Measurements from ENCODE around the gene ARHGAP26.

DNA sequence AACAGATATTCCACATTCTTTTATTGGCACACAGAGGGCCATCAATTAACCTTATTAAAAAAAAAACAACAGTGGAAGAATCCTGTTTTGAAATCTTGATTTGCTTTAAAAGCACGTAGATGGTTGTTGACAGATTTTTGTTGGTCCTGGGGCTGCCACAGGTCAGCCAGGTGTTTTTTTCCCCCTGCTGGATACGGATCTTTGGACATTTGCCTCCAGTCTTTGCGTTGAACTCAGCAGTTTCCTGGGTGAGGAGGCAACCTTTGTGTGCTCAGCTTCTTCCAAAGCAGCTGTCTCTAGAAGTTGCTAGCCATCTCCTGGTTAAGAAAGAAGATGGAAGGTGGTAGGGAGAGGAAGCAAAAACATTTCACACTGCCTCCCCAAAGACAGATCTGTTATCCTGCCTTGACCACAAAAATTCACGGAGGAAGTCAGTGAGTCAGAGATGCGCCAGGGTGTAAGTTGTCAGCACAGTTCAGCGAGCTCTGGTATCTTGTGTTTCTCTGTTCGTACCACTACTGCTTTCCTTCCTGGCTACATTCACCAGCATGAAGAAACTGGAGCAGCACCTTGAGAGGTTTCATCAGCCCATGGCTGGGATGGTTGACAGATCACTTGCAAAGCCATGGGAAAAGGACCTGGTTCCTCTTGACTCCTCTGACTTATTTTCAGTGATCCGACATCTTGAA is 207.3 kb downstream of the ARHGAP26 start:
- TF ChIP-seq, protein P1, sequence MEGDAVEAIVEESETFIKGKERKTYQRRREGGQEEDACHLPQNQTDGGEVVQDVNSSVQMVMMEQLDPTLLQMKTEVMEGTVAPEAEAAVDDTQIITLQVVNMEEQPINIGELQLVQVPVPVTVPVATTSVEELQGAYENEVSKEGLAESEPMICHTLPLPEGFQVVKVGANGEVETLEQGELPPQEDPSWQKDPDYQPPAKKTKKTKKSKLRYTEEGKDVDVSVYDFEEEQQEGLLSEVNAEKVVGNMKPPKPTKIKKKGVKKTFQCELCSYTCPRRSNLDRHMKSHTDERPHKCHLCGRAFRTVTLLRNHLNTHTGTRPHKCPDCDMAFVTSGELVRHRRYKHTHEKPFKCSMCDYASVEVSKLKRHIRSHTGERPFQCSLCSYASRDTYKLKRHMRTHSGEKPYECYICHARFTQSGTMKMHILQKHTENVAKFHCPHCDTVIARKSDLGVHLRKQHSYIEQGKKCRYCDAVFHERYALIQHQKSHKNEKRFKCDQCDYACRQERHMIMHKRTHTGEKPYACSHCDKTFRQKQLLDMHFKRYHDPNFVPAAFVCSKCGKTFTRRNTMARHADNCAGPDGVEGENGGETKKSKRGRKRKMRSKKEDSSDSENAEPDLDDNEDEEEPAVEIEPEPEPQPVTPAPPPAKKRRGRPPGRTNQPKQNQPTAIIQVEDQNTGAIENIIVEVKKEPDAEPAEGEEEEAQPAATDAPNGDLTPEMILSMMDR (IDR thresholded peaks at IDR 0.05; ENCODE audit: low read depth, low read length, missing input control), result no peak
- TF ChIP-seq YY1 (IDR thresholded peaks at IDR 0.05) (no peak), JUND (IDR thresholded peaks at IDR 0.05) (no peak), RXRA (IDR thresholded peaks at IDR 0.05) (no peak), TAF1 (conservative IDR thresholded peaks at IDR 0.05) (no peak)
- TF ChIP-seq, protein P2, sequence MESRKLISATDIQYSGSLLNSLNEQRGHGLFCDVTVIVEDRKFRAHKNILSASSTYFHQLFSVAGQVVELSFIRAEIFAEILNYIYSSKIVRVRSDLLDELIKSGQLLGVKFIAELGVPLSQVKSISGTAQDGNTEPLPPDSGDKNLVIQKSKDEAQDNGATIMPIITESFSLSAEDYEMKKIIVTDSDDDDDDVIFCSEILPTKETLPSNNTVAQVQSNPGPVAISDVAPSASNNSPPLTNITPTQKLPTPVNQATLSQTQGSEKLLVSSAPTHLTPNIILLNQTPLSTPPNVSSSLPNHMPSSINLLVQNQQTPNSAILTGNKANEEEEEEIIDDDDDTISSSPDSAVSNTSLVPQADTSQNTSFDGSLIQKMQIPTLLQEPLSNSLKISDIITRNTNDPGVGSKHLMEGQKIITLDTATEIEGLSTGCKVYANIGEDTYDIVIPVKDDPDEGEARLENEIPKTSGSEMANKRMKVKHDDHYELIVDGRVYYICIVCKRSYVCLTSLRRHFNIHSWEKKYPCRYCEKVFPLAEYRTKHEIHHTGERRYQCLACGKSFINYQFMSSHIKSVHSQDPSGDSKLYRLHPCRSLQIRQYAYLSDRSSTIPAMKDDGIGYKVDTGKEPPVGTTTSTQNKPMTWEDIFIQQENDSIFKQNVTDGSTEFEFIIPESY (IDR thresholded peaks at IDR 0.05), result no peak

Measured in liver (tissue), 3 donors.